Activated T-cell treated with anti-CD3 and anti-CD28 coated beads, Interleukin-2, amount 50 U/mL, for 24 hours (primary cell): ENCODE results near the gene MMD.
A peak's percentile ranks its signal among the peaks of the same experiment; 100 is the strongest.
"Not testable (repeated sequence)": the region's sequence is repeated elsewhere in the genome, so short reads cannot be mapped to it uniquely, and the experiment has no call there.

Source experiments
- DNase-seq: peaks from one replicate; pipeline ENCODE4 v3.0.0-alpha.2; 2020
- H3K27ac Mint-ChIP-seq: 2 replicates; pipeline ENCODE4 v1.8.0; 2020; ENCODE audit warnings: mild to moderate bottlenecking, mixed read lengths
- H3K27me3 Mint-ChIP-seq: 2 replicates; pipeline ENCODE4 v1.8.0; 2020; ENCODE audit warnings: mixed read lengths
- H3K36me3 Mint-ChIP-seq: 2 replicates; pipeline ENCODE4 v1.8.0; 2020; ENCODE audit warnings: low read depth, mixed read lengths
- H3K4me1 Mint-ChIP-seq: 2 replicates; pipeline ENCODE4 v1.8.0; 2020; ENCODE audit warnings: low read depth, mixed read lengths
- H3K4me3 Mint-ChIP-seq: 2 replicates; pipeline ENCODE4 v1.8.0; 2020; ENCODE audit warnings: mild to moderate bottlenecking, moderate library complexity, mixed read lengths
- H3K9me3 Mint-ChIP-seq: 2 replicates; pipeline ENCODE4 v1.8.0; 2020; ENCODE audit warnings: mixed read lengths

The MMD gene

DNA sequence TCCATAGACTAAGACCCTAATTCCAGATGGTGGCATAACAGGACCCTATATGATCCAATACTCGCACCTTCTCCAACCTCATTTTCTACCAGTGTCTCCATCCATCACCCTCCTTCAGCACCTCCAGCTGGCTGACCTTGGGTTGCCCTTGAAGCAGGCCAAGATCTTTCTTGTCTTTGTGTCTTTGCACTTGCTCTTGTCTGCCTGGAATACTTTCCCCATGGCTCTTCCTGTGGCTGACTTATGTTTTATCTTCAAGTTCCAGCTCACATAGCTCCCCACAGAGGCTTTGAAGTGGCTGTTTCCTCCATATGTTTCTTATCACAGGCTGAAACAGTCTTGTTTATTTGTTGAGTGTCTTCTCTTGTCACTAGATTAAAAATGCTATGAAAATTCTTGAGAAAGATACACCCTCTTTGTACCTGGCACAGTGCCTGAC lies 29.6 kb upstream of the MMD start:
- Mint-ChIP-seq H3K4me1 (peaks cover 7% of the 10 kb centered on the region), H3K27ac (no peak overlapping the region), H3K9me3 (no peaks in the 10 kb centered on the region), H3K36me3 (no peaks in the 10 kb centered on the region), H3K4me3 (no peak overlapping the region), H3K27me3 (peaks cover 23% of the 10 kb centered on the region)
- no peak for DNase-seq

DNA sequence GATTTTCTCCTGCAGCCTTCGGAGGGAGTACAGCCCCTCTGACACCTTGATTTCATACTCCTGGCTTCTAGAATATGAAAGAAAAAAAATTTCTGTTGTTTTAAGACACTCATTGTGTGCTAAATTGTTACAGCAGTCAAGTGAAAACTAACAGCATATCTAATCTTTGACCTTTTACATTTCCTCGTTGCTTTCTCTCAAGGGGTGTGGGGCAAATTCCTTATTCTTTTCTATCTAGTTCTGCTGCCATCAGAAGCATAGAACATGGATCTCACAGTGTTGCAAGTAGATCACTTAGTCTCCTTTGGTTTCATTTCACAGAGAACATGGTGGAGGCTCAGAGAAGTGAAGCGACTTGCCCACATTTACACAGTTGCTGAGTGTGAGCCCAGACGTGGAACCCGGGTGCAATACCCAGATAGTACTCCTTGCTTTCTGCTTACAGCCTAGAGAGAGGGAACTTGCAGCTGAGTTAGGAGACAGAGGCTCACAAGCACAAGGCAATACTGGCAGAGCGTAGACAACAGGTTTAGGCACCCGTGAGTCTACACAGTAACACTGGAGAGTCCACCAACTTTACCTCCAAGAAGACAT lies 28.7 kb upstream of the MMD start:
- Mint-ChIP-seq H3K27ac (no peak overlapping the region), H3K27me3 (peaks cover 18% of the 10 kb centered on the region), H3K4me1 (peaks cover 7% of the 10 kb centered on the region), H3K9me3 (no peaks in the 10 kb centered on the region), H3K4me3 (no peak overlapping the region), H3K36me3 (no peaks in the 10 kb centered on the region)
- DNase-seq: no peak

GRCh38 chr17:55448681-55449080 lies 27.0 kb upstream of the MMD start:
- Mint-ChIP-seq H3K36me3 (no peaks in the 10 kb centered on the region), H3K4me1 (peaks cover 7% of the 10 kb centered on the region), H3K9me3 (no peaks in the 10 kb centered on the region), H3K27ac (no peak overlapping the region), H3K4me3 (no peak overlapping the region), H3K27me3 (peaks cover 12% of the 10 kb centered on the region)
- DNase-seq: no peak

GRCh38 chr17:55446581-55447205 lies 25.1 kb upstream of the MMD start:
- peaks cover 7% of the 10 kb centered on the region for H3K27me3 Mint-ChIP-seq
- H3K9me3 Mint-ChIP-seq: no peaks in the 10 kb centered on the region
- peaks cover 3% of the 10 kb centered on the region for H3K4me1 Mint-ChIP-seq
- H3K36me3 Mint-ChIP-seq: no peaks in the 10 kb centered on the region
- H3K4me3 Mint-ChIP-seq: no peak overlapping the region
- H3K27ac Mint-ChIP-seq: no peak overlapping the region
- no peak for DNase-seq

- not testable (repeated sequence) for H3K4me3 Mint-ChIP-seq, H3K27me3 Mint-ChIP-seq, H3K27ac Mint-ChIP-seq, H3K4me1 Mint-ChIP-seq, H3K9me3 Mint-ChIP-seq, DNase-seq, H3K36me3 Mint-ChIP-seq
These were observed 24.4 kb upstream of the MMD start for GRCh38 chr17:55446004-55446403.

DNA sequence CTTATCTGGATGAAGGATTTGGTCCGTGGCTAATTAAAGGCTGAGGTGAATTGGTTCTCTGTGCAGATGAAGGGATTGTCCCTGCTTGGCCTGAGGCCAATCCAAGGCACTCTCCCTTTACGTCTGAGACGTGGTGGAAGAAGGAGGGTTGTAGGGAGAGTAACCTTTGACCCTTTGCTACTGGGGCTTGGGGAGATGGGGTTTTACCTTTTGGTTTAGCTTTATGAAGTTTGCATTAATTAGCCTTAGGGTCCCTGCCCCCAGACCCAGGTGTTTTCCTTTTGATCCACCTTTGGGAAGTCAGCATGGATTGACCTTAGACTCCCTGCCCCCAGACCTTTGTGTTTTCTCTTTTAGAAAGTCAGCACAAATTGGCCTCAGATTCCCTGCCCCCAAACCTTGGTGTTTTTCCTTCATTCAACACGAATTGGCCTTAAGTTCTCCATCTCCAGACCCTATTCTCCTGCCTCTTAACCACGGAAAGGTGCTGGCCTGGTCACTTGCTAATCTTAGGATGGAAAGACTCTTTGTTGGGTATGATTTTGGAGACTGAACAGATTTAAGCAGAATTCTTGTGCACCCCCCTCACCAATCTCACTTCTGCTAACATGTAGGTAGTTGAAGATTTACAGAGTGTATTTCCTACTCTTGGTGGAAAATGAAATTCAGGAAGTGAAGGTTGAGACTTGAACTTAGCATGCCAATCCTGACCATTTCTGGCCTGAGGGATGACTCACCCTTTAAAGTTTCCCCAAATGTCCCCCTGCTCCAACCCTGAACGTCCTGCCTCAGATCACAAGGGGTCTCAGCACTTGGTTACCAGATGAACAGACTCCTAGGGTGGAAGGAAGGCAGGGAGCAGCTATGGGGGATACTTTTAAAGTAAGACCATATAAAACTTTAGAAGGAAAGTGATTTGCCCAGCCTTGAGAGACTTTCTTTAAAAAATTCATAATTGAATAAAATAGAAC lies 23.1 kb upstream of the MMD start:
- no peaks in the 10 kb centered on the region for H3K9me3 Mint-ChIP-seq
- H3K27ac Mint-ChIP-seq: no peak overlapping the region

DNA sequence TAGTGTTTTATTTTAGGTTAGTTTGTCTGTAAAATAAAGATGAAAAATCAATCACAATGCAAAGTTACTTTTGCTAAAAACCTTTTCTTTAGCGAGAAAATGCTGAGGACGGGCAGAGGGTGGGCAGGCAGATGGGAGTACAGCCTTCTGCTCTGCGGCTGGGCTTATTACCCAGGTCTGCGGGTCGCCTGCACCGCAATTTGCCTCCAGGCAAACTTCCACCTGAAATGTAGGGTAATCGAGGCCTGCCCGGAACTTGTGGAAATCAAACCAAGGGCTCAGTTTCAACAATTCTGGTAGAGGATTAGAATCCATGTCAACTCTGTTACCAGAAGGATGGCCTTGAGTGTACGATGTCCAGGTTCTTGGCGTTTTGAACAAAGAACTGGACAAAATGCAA lies 22.3 kb upstream of the MMD start:
- H3K4me3 Mint-ChIP-seq: no peak overlapping the region
- H3K9me3 Mint-ChIP-seq: no peaks in the 10 kb centered on the region
- no peaks in the 10 kb centered on the region for H3K27me3 Mint-ChIP-seq
- no peak overlapping the region for H3K27ac Mint-ChIP-seq
- no peak for DNase-seq
- H3K4me1 Mint-ChIP-seq: no peaks in the 10 kb centered on the region
- no peaks in the 10 kb centered on the region for H3K36me3 Mint-ChIP-seq

More for the DNA sequence above, 23.1 kb upstream of the MMD start:
- no peak for DNase-seq
- H3K36me3 Mint-ChIP-seq: no peaks in the 10 kb centered on the region
- peaks cover 3% of the 10 kb centered on the region for H3K27me3 Mint-ChIP-seq
- no peaks in the 10 kb centered on the region for H3K4me1 Mint-ChIP-seq
- no peak overlapping the region for H3K4me3 Mint-ChIP-seq

GRCh38 chr17:55442953-55443683 lies 21.5 kb upstream of the MMD start:
- no peaks in the 10 kb centered on the region for H3K4me1 Mint-ChIP-seq
- H3K36me3 Mint-ChIP-seq: no peaks in the 10 kb centered on the region
- no peaks in the 10 kb centered on the region for H3K9me3 Mint-ChIP-seq
- no peak overlapping the region for H3K27ac Mint-ChIP-seq
- no peak for DNase-seq
- peaks cover 2% of the 10 kb centered on the region for H3K27me3 Mint-ChIP-seq
- H3K4me3 Mint-ChIP-seq: no peak overlapping the region

DNA sequence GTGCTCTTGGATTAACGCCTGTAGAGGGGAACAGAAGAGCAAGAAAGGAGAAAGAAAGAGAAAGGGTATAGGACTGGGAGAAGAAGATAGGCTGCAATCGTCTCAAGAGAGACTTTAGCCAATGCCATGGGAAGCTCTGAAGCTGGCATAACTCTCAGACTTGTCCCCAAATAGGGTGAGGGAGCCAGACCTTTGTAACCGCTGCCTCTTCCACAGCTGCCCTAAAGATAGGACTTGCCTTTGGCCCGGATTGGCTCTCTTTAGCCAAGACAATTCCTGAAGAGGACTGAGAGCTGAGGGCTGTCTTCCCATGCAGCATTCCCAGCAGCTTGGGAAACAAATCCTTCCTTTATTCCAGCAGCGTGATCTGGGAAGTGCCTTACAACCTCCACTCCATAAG lies 20.8 kb upstream of the MMD start:
- H3K27ac Mint-ChIP-seq: no peak overlapping the region

DNA sequence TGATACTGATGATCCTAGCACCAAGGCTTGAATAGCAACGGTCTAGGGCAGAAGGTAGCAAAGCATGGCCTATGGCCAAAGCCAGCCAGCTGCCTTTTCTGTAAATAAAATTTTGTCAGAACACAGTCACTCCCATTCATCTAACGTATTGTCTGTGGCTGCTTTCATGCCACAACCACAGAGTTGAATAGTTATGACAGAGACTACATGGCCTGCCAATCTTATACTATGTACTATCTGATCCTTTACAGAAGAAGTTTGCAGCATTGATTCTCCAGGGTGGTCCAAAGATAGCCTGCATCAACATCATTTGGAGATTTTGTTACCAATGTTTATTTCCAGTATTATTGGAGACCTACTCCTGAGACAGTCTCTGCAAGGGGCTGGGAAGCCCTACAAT lies 19.9 kb upstream of the MMD start:
- Mint-ChIP-seq H3K9me3 (no peaks in the 10 kb centered on the region), H3K27ac (no peak overlapping the region), H3K4me3 (no peak overlapping the region), H3K4me1 (peaks cover 11% of the 10 kb centered on the region), H3K36me3 (no peaks in the 10 kb centered on the region), H3K27me3 (peaks cover 11% of the 10 kb centered on the region)
- DNase-seq: no peak

More for the DNA sequence above, 20.8 kb upstream of the MMD start:
- peaks cover 2% of the 10 kb centered on the region for H3K4me1 Mint-ChIP-seq
- H3K36me3 Mint-ChIP-seq: no peaks in the 10 kb centered on the region
- peaks cover 9% of the 10 kb centered on the region for H3K27me3 Mint-ChIP-seq
- H3K9me3 Mint-ChIP-seq: no peaks in the 10 kb centered on the region
- H3K4me3 Mint-ChIP-seq: no peak overlapping the region
- DNase-seq: no peak

DNA sequence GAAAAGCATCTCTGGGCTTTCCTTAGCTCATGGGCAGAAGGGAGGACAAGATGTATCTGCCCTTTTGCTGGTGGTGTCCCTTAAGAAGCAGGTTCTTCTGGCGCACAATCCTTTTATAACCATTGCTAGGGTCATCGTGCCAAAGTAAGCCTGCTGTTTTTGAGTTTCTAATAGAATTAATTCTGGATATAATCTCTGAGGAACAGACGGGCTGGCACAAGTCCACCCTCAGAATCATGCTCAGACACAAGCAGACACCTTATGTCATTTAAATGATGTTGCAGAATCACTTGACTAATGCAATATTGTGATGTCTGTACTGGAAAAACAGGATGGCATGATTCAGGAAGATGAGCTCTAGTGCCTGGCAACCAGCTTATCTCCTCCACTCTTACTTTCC lies 18.8 kb upstream of the MMD start:
- Mint-ChIP-seq H3K4me1 (peaks cover 19% of the 10 kb centered on the region), H3K9me3 (no peaks in the 10 kb centered on the region), H3K27ac (no peak overlapping the region), H3K4me3 (no peak overlapping the region), H3K36me3 (no peaks in the 10 kb centered on the region), H3K27me3 (peaks cover 14% of the 10 kb centered on the region)
- no peak for DNase-seq

GRCh38 chr17:55437159-55437605 lies 15.5 kb upstream of the MMD start:
- H3K4me1 Mint-ChIP-seq: peaks cover 48% of the 10 kb centered on the region
- no peak overlapping the region for H3K4me3 Mint-ChIP-seq
- H3K9me3 Mint-ChIP-seq: no peaks in the 10 kb centered on the region
- H3K27me3 Mint-ChIP-seq: peaks cover 16% of the 10 kb centered on the region
- DNase-seq: no peak
- H3K36me3 Mint-ChIP-seq: no peaks in the 10 kb centered on the region
- H3K27ac Mint-ChIP-seq: no peak overlapping the region

DNA sequence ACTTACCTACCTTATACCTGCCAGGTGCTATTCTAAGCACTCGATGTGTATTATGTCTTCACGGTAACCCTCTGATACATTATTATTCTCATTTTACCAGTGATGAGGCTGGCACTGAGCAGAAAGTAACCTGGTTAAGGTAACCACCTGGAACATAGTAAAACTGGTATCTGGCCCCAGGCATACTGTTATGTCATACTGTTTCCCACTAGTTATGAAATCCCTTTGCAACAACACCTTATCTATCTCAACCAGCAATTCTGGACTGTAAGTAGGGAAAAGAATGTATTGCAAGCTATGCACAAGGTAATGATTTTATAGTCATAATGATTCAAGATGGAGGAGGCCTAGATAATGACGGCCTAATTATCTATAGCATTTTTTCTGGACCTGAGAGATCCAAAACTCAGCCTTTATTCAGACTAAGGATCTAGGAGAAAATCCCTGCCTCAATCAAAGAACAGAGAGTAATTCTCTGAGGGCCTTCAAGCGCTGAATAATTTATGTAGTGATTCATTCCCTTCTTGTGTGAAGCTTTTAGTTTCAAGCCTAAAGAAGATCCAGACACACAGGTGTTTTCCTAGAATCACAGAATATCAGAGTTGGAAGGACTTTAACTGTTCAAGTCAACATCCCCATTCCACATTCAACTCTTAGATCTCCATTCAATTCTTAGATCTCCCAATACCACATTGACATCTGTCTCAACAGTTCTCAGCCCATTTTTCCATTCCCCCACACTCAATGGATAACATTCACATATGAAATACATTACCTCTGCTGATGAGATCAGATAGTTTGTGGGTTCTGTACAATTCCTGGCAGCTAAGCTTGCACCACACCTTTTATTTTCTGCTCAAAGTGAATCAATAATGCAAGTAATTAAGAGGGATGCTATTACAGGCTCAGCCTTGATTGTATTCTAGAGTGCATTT lies 14.9 kb upstream of the MMD start:
- Mint-ChIP-seq H3K4me1 (peaks cover 50% of the 10 kb centered on the region), H3K27ac (peak overlapping the region; percentile 28), H3K9me3 (no peaks in the 10 kb centered on the region), H3K36me3 (no peaks in the 10 kb centered on the region), H3K27me3 (peaks cover 16% of the 10 kb centered on the region), H3K4me3 (no peak overlapping the region)
- no peak for DNase-seq
